Ureter (tissue), 1 donor: ENCODE measurements around the gene CFAP119. TPM values are rescaled to one million over a fixed set of nuclear protein-coding genes. Genes with fewer than 3 reads are reported as not detected.

Experiments
- DNase-seq: peaks from one replicate; pipeline ENCODE4 v3.0.0-alpha.2; 2020; ENCODE audit warnings: low spot score
- total RNA-seq: library from RNA; stranded (reverse); gene quantifications from one replicate; pipeline ENCODE4 v1.2.4, GENCODE V29; 2023
- donor health status: DM: yes; HTN: yes; CAD: no.

Gene CFAP119
- total RNA-seq, 1 donor from 2014 or later, result 8.7 TPM

DNA sequence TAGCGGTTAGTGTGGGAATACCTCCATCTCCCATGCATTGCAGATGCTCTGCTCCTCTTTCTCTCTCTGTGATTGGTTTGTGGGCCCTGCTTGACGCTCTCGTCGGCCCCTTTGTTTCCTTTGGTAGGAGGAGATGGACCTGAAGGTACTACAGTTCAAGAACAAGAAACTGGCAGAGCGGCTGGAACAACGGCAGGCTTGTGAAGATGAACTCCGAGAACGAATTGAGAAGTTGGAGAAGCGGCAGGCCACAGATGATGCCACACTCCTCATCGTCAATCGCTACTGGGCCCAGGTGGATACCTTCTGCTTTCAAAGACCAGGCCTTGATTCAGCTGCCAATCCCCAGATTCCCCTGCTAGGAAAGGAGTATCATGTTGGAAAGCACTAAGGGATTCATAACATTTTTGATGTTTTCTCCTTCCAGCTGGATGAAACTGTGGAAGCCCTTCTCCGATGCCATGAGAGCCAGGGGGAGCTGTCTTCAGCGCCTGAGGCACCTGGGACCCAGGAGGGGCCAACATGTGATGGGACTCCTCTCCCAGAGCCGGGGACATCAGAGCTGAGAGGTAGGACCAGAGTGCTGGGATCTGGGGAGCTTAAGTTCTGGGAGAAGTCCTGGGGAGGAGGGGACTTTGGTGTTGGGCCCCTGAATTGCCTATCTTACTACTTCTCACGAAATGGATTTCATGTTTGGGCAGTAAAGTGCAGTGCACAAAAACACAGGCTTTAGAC lies 1.3 kb upstream of the CFAP119 start:
- DNase-seq, result no peak

DNA sequence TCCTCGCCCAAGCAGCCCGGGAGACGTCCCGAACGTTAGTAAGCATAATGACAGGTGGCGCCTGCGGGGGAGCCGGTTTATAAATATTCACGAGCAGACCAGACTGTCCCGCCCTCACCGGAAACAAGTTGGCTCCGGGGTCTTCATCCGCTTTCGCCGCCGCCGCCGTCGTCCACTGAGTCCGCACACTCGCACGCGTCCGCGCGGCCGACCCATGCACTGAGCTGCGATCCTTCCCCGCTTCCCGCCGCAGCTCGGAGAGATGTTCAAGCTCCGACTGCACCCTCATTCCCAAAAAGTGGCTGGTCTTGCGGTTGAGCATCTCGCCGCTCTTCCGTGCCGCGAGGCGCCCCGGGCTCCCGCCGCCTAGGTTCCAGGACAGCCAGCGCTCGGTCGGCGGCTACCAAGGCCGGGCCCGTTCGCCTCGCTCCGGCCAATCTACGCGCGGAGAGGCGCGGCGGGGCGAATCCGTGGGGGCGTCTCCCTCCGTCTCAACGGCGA lies 385 bp downstream of the CFAP119 start:
- no peak for DNase-seq

DNA sequence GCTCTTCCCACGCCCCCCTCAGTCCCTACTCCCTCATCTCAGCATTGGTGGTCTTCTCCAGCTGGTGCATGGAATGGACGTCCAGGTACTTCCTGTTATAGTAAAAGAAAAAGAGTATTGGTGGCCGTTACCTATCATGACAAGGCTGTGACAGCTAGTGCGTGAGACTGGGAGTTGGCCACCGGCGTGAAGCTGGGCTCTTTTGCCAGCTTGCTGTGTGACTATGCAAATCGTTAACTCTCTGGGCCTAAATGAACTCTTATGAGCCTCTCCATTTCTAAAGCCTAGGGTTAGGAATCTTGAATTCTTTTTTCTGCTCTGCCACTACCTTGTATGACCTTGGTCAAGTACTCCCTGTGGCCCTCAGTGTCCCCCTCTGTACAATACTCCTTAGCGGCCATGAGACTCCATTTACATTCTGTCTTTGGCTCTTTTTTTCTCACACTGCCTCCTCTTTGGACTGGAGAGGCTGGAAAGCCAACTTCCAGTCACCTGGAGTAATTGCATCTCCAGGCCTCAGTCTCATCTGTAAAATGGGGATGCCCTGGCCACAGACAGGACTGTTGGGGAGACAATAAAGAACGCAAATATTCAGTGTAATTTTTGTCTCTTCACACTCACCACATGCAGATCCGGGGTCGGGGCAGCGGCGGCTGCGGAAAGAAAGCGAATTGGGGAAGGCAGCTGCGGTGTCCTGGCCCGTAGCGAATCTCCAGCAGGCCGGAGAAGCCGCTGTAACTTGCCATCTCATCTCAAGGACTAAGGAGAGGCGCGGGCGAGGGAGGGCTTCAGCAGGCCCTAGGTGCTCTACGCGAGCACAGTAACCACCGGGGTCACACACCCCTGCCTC lies 1.1 kb downstream of the CFAP119 start:
- no peak for DNase-seq

DNA sequence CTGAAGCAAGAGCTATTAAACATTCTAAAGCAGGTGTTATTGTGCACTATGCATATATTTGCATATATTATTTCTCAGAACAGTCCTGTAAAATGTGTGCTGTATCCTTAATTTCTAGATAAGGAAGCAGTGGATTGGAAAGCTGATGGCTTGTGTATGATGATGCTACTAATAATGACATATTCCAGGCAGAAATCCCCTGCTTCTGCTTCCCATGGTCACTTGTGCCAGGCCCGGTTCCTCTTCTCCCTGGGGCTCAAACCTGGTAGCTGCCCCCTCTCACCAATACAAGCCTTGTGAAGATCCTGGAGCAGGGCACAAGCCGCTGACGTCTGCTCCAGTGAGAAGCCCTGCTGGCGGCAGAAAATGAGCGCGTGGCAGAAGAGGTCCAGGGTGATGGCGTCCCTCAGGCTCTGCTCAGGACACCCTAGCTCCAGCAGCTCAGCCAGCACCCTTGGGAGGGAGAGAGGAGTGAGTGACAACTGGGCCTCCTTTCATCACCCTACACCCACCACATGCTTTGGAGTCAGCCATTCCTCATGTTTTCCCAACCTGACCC lies 1.8 kb downstream of the CFAP119 start:
- DNase-seq, result no peak

DNA sequence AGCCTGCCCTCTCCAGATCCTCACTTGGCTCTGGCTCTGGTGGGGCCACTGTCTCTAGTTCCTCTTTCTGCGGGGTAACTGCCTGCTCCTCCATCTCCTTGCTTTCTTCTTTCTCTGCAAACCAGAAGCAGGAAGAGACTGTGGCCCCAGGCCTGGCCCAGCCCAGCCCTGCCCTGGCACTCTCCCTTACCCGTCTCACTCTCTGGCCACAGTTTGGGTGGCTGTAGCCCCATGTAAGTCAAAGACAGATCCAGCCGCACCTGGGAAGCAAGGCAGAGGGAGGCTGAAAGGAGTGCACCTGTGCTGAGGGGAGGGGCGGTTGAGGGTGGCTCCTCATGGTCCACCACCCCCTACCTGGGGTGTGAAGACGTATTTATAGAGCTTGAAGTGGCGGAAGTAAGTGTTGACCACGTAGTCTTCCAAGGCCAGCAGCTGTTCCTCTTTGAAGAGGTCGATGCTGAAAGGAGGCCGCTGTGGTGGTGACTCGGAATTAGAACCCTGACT lies 2.8 kb downstream of the CFAP119 start:
- DNase-seq, result no peak

DNA sequence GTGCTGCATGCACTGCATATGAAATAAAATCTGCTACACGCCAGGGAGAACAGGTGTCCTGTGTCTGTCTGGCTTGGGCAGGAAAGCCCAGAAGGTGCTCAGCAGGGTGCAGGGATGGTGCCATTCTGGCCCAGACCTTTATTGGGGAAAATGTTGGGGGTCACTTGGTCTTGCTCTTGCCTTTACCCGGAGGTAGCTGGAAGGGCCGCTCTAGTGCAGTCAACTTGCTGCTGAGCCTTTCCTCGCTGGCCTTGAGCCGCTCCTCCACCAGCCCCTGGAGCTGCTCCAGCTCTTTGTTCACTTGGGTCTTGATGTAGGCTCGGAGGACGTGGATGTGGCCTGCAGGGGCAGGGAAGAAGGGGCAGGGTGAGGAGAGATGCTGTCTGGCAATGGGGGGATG lies 4.5 kb downstream of the CFAP119 start:
- DNase-seq, result no peak

DNA sequence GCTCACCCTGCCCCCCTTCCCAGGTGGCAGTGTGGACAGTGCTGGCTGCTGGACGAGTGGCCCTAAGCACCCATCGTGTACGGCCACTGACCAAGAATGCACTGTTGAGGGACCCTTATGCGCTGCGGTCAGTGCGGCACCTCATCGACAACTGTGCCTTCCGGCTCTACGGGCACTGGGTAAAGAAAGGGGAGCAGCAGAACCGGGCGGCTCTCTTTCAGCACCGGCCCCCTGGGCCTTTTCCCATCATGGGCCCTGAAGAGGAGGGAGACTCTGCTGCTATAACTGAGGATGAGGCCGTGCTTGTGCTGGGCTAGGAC lies 5.1 kb downstream of the CFAP119 start:
- no peak for DNase-seq

DNA sequence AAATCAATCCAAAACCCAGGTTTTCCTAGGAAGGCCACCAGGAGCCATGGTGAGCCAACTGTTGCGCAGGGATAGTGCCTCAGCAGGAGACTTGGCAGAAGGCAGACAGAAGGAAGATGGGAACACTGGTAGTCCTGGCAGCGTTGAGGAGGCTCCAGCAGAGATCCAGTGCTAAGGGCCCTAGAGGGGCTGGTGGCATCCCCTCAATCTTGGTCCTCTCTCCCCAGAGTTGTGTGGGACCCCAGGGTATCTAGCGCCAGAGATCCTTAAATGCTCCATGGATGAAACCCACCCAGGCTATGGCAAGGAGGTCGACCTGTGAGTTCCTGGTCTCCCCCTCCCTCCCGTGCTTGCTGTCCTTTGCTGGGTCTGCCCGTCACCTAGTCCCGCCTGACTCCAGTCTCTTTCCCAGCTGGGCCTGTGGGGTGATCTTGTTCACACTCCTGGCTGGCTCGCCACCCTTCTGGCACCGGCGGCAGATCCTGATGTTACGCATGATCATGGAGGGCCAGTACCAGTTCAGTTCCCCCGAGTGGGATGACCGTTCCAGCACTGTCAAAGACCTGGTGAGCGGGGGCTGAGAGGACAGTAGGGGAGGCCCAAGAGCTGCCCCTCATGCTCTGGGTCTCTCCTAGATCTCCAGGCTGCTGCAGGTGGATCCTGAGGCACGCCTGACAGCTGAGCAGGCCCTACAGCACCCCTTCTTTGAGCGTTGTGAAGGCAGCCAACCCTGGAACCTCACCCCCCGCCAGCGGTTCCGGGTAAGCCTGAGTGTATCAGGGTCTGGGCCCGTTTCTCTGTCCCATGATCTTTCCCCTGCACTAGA lies 5.7 kb downstream of the CFAP119 start:
- DNase-seq, result no peak

DNA sequence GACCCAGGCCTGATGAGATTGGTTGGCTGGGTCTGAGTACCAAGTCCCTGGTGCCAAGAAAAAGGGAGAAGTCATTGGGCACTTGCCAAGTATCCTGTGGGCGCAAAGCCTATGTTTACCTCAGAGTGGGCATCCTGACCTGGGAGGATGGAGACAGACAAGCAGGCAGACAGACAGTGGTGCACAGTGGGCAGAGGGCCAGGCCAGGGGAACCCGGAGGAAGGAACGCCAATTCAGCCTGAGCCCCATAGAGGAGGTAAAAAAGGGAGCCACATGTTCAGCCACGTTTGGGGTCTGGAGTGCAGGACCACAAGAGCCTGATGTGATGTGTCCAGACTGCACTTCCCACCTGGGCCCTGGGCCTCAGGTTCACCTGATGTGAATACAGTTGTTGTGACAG lies 8.3 kb downstream of the CFAP119 start:
- DNase-seq, result no peak

DNA sequence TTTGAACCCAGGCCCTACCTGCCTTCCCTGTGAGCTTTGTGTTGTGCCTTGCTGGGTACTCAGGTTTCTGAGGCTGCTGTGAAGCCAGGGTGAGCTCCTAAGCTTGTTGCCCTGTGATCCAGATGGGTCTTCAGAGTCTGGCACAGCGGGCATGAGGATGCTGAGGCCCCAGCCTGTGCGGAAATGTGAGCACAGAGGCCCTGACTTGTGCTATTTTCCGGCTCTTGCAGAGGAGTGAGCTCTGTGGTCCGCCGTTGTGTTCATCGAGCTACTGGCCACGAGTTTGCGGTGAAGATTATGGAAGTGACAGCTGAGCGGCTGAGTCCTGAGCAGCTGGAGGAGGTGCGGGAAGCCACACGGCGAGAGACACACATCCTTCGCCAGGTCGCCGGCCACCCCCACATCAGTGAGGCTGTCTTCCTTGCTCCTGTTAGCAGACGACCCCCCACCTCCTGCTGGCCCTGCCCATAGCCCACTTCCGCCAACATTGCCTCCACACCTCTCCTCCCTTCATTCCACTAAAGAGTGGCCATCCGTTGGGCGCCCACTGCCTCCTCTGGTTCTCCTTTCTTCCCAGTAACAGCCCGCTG lies 10.9 kb downstream of the CFAP119 start:
- no peak for DNase-seq

DNA sequence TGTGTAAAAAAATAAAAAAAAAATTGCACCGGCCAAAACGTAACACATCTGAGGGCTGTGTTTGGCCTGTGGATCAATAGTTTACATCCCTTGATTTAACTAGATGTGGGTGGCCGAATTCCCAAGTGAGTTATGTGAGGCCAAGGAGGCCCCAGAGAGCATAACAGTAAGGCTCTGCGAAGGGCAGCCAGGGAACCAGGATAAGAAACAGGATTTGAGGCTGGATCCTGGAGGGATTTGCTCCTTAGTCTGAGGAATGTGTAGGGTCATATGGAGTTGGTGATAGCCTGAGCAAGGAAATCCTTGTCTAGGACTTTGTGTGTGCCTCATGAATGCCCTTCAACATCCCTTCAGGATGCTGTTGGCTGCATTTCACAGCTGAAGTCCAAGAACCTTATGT lies 11.7 kb downstream of the CFAP119 start:
- DNase-seq, result no peak

DNA sequence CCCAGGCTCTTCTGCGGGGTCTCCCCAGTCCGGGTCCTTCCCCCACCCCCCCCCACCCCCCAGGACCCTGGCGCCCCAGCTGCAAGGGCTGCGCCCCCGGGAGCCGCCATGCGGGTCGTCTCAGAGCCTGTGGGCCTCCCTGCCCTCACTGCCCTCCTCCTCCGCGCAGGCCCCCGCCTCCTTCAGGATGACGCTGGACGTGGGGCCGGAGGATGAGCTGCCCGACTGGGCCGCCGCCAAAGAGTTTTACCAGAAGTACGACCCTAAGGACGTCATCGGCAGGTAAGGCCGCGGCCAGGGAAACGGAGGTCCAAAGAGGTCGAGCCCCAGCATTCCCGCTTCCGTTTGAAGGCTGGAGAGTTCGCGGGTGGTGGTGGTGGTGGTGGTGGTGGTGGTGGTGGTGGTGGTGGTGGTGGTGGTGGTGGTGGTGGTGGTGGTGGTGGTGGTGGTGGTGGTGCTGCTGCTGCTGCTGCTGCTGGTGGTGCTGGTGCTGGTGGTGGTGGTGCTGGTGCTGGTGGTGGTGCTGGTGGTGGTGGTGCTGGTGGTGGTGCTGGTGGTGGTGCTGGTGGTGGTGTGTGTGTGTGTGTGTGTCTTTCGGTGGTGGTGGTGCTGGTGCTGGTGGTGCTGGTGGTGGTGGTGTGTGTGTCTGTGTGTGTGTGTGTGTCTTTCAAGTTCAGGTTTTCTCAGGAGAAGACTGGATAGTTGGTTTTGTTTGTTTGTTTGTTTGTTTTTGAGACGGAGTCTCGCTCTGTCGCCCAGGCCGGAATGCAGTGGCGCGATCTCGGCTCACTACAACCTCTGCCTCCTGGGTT lies 13.0 kb downstream of the CFAP119 start:
- DNase-seq, result no peak

DNA sequence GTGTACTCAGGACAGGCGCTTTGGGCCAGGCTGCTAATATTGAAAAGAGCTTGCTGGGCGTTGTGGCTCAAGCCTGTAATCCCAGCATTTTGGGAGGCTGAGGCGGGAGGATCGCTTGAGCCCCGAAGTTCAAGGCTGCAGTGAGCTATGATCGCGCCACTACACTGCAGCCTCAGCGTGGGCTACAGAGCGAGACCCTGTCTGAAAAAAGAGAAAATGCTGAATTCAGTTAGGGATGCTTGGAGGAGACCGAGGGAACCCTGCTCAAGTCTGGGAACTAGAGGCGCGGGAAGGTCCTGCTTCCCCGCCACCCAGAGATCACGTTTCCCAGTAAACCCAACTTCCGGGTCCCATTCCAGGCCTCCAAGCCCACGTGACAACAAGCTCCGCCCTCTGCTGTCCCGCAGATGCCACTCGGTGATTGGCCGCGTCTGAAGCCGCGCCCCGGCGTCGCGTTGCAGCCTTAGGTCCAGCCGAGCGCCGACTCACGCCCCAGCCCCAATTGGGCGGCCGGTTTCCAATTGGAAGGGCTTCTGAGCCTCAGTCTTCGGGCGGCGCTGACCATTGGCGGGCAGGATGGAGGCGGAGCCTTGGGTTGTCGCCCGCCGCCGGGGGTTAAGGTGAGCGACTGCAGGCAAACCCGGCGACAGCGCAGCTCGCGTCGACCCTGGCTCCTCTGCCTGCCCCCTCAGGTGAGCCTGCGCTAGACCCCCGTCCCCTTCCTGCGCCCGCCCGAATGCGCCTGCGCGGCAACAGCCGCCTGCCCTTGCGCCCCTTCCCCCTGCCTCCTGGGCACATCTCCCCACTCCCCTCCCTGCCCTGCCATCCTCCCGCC lies 13.8 kb downstream of the CFAP119 start, which contains the start of gene PHKG2:
Gene PHKG2, plus strand, starts transcription at position 627 of the 835 bp plus-strand sequence. CDS start 396 bp downstream, outside the sequence.
- DNase-seq, result peak; percentile 99

DNA sequence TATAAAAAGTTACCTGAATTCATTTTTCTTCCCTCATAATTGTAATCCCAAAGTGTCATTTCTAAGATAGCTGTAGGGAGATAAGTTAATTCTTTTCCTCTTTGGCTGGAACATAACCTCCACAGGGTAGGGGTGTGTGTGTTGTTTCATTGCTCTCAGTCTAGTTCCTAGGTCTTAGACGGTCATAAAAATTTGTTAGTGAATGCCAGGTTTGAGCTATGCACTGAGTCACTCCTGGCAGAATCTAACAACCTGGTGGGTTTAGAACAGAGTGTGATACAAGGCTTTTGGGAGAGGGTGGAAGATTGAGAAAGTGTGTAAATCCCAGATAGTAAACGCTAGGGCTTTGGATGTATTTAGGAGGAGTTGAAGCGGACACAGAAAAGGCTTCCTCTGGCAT lies 14.5 kb downstream of the CFAP119 start:
- no peak for DNase-seq

DNA sequence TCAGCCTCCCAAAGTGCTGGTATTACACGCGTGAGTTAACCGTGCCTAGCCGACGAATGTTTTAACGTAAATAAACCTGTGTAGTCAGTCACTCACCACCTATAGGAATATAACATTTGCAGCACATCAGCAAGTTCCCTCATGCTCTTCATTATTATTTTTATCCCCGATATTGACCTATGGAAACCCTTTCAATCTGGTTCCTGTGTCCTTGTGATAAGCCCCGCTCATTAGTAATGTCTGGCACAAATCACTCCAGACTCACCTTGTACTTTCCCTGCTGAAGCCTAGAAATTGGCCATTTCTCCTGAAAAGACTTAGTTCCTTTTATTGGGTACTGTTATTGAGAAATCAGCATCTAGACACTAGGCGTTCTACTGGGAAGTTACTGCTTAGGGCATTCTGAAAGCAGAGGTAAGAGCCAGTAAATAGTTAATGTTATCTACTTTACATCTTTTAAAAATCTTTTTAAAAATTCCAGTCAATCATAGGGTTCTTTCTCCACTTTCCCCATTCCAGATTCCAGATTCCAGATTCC lies 15.2 kb downstream of the CFAP119 start:
- DNase-seq, result no peak

DNA sequence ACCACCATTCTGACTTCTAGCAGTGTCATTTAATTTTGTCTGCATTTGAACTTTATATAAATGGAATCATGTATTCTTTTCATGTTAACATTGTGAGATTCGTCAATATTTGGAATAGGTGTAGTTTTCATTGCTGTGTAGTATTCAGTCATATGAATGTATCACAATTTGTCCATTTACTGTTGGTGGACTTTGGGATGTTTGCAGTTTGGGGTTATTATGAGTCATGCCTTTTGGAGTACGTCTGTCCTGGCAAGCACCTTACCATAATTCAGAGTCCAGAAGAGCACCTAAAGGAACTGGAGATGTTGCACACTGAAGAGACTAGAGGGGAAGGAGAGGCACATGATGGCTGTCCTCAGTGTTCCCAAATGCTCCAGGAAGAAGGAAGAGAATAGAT lies 16.8 kb downstream of the CFAP119 start:
- no peak for DNase-seq

DNA sequence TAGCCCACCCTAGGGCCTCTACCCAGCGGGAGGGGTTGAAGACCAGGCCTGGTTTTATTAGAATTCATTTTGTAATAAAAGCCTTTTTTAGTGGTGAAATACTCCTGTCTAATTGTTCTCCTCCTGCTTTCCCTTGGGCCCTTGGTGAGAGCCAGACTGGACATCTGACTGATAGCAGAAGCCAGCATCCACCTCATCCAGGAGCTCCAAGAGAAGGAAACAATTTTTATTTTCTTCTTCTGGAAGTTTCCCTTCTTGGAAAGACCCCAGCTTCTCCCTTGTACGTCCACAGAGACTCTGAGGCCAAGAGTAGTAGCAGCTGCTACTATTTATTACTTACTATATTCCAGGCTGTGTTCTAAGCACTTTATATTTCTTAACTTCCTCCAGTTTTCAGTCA lies 17.7 kb downstream of the CFAP119 start:
- DNase-seq, result no peak

DNA sequence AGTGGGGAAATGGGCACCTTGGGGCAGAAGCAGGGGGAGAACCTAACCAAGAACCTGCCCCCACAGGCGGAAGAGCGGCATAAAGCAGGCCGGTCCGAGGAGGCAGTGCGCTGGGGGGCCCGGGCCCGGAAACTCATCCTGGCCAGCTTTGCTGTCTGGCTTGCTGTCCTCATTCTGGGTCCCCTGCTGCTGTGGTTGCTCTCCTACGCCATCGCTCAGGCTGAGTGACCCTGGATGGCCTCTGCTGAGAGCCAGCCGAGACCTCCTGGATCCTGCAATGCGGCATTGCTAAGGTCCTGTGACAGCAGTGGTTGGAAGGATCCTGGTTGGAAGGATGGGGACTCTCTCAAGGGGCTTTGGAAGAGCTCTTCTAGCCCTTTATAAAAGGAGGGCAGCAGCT lies 18.1 kb downstream of the CFAP119 start:
- no peak for DNase-seq

DNA sequence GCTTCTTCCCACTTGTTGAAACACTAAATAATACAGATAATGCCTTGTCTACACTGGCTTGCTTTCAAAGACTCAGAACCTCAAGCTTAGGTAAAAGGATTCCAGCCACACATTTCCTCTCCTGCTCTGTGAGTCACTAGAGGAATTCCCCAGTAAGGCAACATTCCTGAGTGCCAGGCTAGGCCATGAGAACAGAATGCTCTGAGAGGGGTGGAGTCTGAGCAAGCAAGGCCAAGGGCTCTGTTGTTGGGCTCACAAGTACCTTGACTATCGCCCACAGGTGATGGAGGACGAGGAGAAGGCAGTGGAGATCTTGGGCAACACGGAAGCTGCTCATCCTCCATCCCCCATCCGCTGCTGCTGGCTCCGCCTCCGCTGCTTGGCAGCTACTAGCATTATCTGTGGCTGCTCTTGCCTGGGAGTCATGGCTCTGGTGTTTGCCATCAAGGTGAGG lies 20.4 kb downstream of the CFAP119 start:
- peak; percentile 84 for DNase-seq
